Mesendoderm (in vitro differentiated cells): Measurements from ENCODE around the gene NDUFAB1.

ENCODE experiments used
- DNase-seq: peaks from one replicate; pipeline ENCODE4 v3.0.0; 2013
- H2AK5ac ChIP-seq: 2 replicates; pipeline ENCODE4 v1.6.1; 2013; ENCODE audit warnings: low read length, inconsistent platforms
- H2BK120ac ChIP-seq: 2 replicates; pipeline ENCODE4 v1.6.1; 2013; ENCODE audit warnings: low read depth, mild to moderate bottlenecking, low read length, moderate library complexity, mixed read lengths
- H2BK15ac ChIP-seq: replicated peaks from 2 replicates; pipeline ENCODE4 v1.6.1; 2013; ENCODE audit warnings: low read depth, mild to moderate bottlenecking, moderate library complexity
- H2BK5ac ChIP-seq: 2 replicates; pipeline ENCODE4 v1.6.1; 2013; ENCODE audit warnings: low read length, inconsistent platforms
- H3K18ac ChIP-seq: 2 replicates; pipeline ENCODE4 v1.6.1; 2013; ENCODE audit warnings: mild to moderate bottlenecking, low read length, mixed read lengths
- H3K23ac ChIP-seq: one replicate; pipeline ENCODE4 v1.6.1; 2013; ENCODE audit warnings: low read length
- H3K27ac ChIP-seq: 2 replicates; pipeline ENCODE4 v1.5.1; 2013; ENCODE audit warnings: low read depth, mild to moderate bottlenecking, inconsistent platforms, low read length, moderate library complexity
- H3K27me3 ChIP-seq: 2 replicates; pipeline ENCODE4 v1.6.1; 2013; ENCODE audit warnings: low read length, control low read depth, mild to moderate bottlenecking, inconsistent platforms; ENCODE audit not compliant: insufficient read depth, poor library complexity
- H3K36me3 ChIP-seq: 2 replicates; pipeline ENCODE4 v1.6.1; 2013; ENCODE audit warnings: low read length, inconsistent platforms; ENCODE audit not compliant: control insufficient read depth, insufficient read depth
- H3K4ac ChIP-seq: one replicate; pipeline ENCODE4 v1.6.1; 2013; ENCODE audit warnings: low read depth, mild to moderate bottlenecking, low read length, moderate library complexity
- H3K4me1 ChIP-seq: 2 replicates; pipeline ENCODE4 v1.6.1; 2013; ENCODE audit warnings: low read depth, low read length, inconsistent platforms; ENCODE audit not compliant: control insufficient read depth
- H3K4me2 ChIP-seq: 2 replicates; pipeline ENCODE4 v1.6.1; 2013; ENCODE audit warnings: low read length
- H3K4me3 ChIP-seq: 2 replicates; pipeline ENCODE4 v1.5.1; 2013; ENCODE audit warnings: mild to moderate bottlenecking, low read length
- H3K56ac ChIP-seq: one replicate; pipeline ENCODE4 v1.6.1; 2013; ENCODE audit warnings: low read length
- H3K79me1 ChIP-seq: 2 replicates; pipeline ENCODE4 v1.6.1; 2013; ENCODE audit warnings: low read length, inconsistent platforms
- H3K79me2 ChIP-seq: 2 replicates; pipeline ENCODE4 v1.6.1; 2013; ENCODE audit warnings: mild to moderate bottlenecking, low read length; ENCODE audit not compliant: control insufficient read depth, insufficient read depth
- H3K9ac ChIP-seq: 2 replicates; pipeline ENCODE4 v1.6.1; 2013; ENCODE audit warnings: low read length, inconsistent platforms
- H4K5ac ChIP-seq: one replicate; pipeline ENCODE4 v1.6.1; 2013; ENCODE audit warnings: low read length
- H4K8ac ChIP-seq: one replicate; pipeline ENCODE4 v1.6.1; 2013; ENCODE audit warnings: low read depth, mild to moderate bottlenecking, control low read depth, low read length, moderate library complexity
- WGBS: extraction: QIAGEN DNeasy Blood & Tissue Kit; methylation state at CpG from one replicate; pipeline ENCODE4 v1.1.7; 2013; ENCODE audit warnings: low lambda C conversion rate, missing lambda C conversion rate; ENCODE audit not compliant: insufficient coverage; ENCODE audit errors: extremely low coverage; 5-methylcytosine and 5-hydroxymethylcytosine counted together

NDUFAB1 gene

GRCh38 chr16:23557779-23558702, 38.1 kb downstream of the NDUFAB1 start:
- H3K27ac ChIP-seq: peak overlapping the region; percentile 78
- H3K4ac ChIP-seq: peak overlapping the region; percentile 70
- H3K4me2 ChIP-seq: peak overlapping the region; percentile 98
- H3K56ac ChIP-seq: peak overlapping the region; percentile 97
- H3K27me3 ChIP-seq: no peaks in the 10 kb centered on the region
- H4K5ac ChIP-seq: no peak overlapping the region
- H3K4me1 ChIP-seq: peaks cover 2% of the 10 kb centered on the region
- H3K79me1 ChIP-seq: peaks cover 28% of the 10 kb centered on the region
- DNase-seq: no peak
- peak overlapping the region; percentile 89 for H3K23ac ChIP-seq
- H3K79me2 ChIP-seq: peaks cover 37% of the 10 kb centered on the region
- H3K36me3 ChIP-seq: peaks cover 9% of the 10 kb centered on the region
- peak overlapping the region; percentile 43 for H3K18ac ChIP-seq
- H3K4me3 ChIP-seq: peak overlapping the region; percentile 94
- H2BK15ac ChIP-seq: no peak overlapping the region
- no peak overlapping the region for H2AK5ac ChIP-seq
- WGBS: no CpG with 5 or more reads among the region's 60 CpGs
- H3K9ac ChIP-seq: peak overlapping the region; percentile 96
- H4K8ac ChIP-seq: peak overlapping the region; percentile 99
- H2BK120ac ChIP-seq: peak overlapping the region; percentile 19
- H2BK5ac ChIP-seq: no peak overlapping the region

GRCh38 chr16:23556881-23557778, 39.0 kb downstream of the NDUFAB1 start, which contains the start of the genes EARS2 and UBFD1:
EARS2 (minus strand) TSS chr16:23557350; CDS start chr16:23557343, 7 bp downstream.
UBFD1 (plus strand) TSS chr16:23557727; CDS start chr16:23557743, 16 bp downstream.
- Histone ChIP-seq H3K4ac (peak within 1 kb of the TSS; percentile 70), H2AK5ac (no peak within 1 kb of the TSS), H3K9ac (peak within 1 kb of the TSS; percentile 96), H3K18ac (peak within 1 kb of the TSS; percentile 88), H2BK120ac (peak within 1 kb of the TSS; percentile 19), H3K4me1 (peaks cover 2% of the 10 kb centered on the region), H2BK15ac (no peak within 1 kb of the TSS), H3K27ac (peak within 1 kb of the TSS; percentile 83), H3K79me2 (peaks cover 37% of the 10 kb centered on the region), H3K4me3 (peak within 1 kb of the TSS; percentile 94), H2BK5ac (peak within 1 kb of the TSS; percentile 85), H4K8ac (peak within 1 kb of the TSS; percentile 99), H3K79me1 (peaks cover 28% of the 10 kb centered on the region), H3K27me3 (no peaks in the 10 kb centered on the region), H3K4me2 (peak within 1 kb of the TSS; percentile 98), H3K56ac (peak within 1 kb of the TSS; percentile 98), H3K23ac (peak within 1 kb of the TSS; percentile 89), H4K5ac (no peak within 1 kb of the TSS), H3K36me3 (peaks cover 5% of the 10 kb centered on the region)
- WGBS: no CpG with 5 or more reads among the region's 65 CpGs
- peak; percentile 99 for DNase-seq

- no peak overlapping the region for H3K9ac ChIP-seq
- no CpG with 5 or more reads among the region's 3 CpGs for WGBS
- H3K18ac ChIP-seq: no peak overlapping the region
- DNase-seq: no peak
- H3K27ac ChIP-seq: no peak overlapping the region
- H3K4ac ChIP-seq: no peak overlapping the region
- H3K4me2 ChIP-seq: no peak overlapping the region
- peaks cover 15% of the 10 kb centered on the region for H3K79me1 ChIP-seq
- no peak overlapping the region for H3K56ac ChIP-seq
- H3K36me3 ChIP-seq: peaks cover 9% of the 10 kb centered on the region
- no peak overlapping the region for H4K5ac ChIP-seq
- H2BK5ac ChIP-seq: no peak overlapping the region
- H3K79me2 ChIP-seq: peaks cover 20% of the 10 kb centered on the region
- no peak overlapping the region for H2BK120ac ChIP-seq
- H3K27me3 ChIP-seq: no peaks in the 10 kb centered on the region
- no peak overlapping the region for H4K8ac ChIP-seq
- no peak overlapping the region for H2AK5ac ChIP-seq
- no peak overlapping the region for H3K23ac ChIP-seq
- H3K4me1 ChIP-seq: peaks cover 2% of the 10 kb centered on the region
- H2BK15ac ChIP-seq: no peak overlapping the region
- no peak overlapping the region for H3K4me3 ChIP-seq
These were observed 41.6 kb downstream of the NDUFAB1 start for GRCh38 chr16:23554536-23554935.

- no peak overlapping the region for H3K56ac ChIP-seq
- no peak overlapping the region for H2AK5ac ChIP-seq
- H3K18ac ChIP-seq: no peak overlapping the region
- no peak overlapping the region for H4K5ac ChIP-seq
- H3K9ac ChIP-seq: no peak overlapping the region
- H2BK120ac ChIP-seq: no peak overlapping the region
- H3K27ac ChIP-seq: no peak overlapping the region
- H2BK5ac ChIP-seq: no peak overlapping the region
- H3K4me3 ChIP-seq: no peak overlapping the region
- H3K4ac ChIP-seq: no peak overlapping the region
- peaks cover 9% of the 10 kb centered on the region for H3K79me1 ChIP-seq
- no CpG with 5 or more reads among the region's 6 CpGs for WGBS
- H3K4me2 ChIP-seq: no peak overlapping the region
- peaks cover 2% of the 10 kb centered on the region for H3K79me2 ChIP-seq
- peaks cover 2% of the 10 kb centered on the region for H3K4me1 ChIP-seq
- DNase-seq: peak; percentile 72
- H4K8ac ChIP-seq: no peak overlapping the region
- peaks cover 13% of the 10 kb centered on the region for H3K36me3 ChIP-seq
- H2BK15ac ChIP-seq: no peak overlapping the region
- H3K23ac ChIP-seq: no peak overlapping the region
- no peaks in the 10 kb centered on the region for H3K27me3 ChIP-seq
These were observed 44.0 kb downstream of the NDUFAB1 start for GRCh38 chr16:23552161-23552560.

- Histone ChIP-seq H3K56ac (no peak overlapping the region), H4K5ac (no peak overlapping the region), H3K27me3 (no peaks in the 10 kb centered on the region), H3K9ac (no peak overlapping the region), H3K18ac (no peak overlapping the region), H3K4me1 (no peaks in the 10 kb centered on the region), H2AK5ac (no peak overlapping the region), H3K23ac (no peak overlapping the region), H3K4me2 (no peak overlapping the region), H2BK5ac (no peak overlapping the region), H3K79me1 (peaks cover 4% of the 10 kb centered on the region), H4K8ac (no peak overlapping the region), H3K4me3 (no peak overlapping the region), H3K36me3 (peaks cover 13% of the 10 kb centered on the region), H3K79me2 (no peaks in the 10 kb centered on the region), H3K4ac (no peak overlapping the region), H3K27ac (no peak overlapping the region), H2BK15ac (no peak overlapping the region), H2BK120ac (no peak overlapping the region)
- no peak for DNase-seq
- no CpG with 5 or more reads among the region's 5 CpGs for whole genome bisulfite sequencing
These were observed 46.2 kb downstream of the NDUFAB1 start for GRCh38 chr16:23549938-23550337.
